GM18858 (cell line): ENCODE measurements around the gene RPL14.

Experiments used
- ATAC-seq: cut with Tn5 transposase; IDR thresholded peaks from one replicate; pipeline ENCODE4 v1.9.1; 2021; ENCODE audit not compliant: unreplicated experiment

Gene RPL14

GRCh38 chr3:40518067-40518466 is 60.9 kb downstream of the RPL14 start:
- ATAC-seq = no peak
